B cell (primary cell): ENCODE data around the gene SLC1A1. TPM values are rescaled to one million over a fixed set of nuclear protein-coding genes. Genes with fewer than 3 reads are reported as not detected.

Experiments
- ATAC-seq: fragments of 200-7000 bp; cut with Tn5 transposase; one replicate; pipeline ENCODE4 v1.10.0; 2021; ENCODE audit warnings: low read depth, mild to moderate bottlenecking, moderate number of reproducible peaks, moderate library complexity
- CTCF ChIA-PET: fragments of 350-600 bp; sonication (Branson Sonifier 250); formaldehyde crosslinking; loops from one replicate; lab custom pipeline; 2021; ENCODE audit warnings: antibody characterized with exemption, inconsistent platforms; lab: Charles Lee
- POLR2A ChIA-PET: fragments of 350-600 bp; sonication (Branson Sonifier 250); formaldehyde crosslinking; loops from one replicate; lab custom pipeline; 2021; ENCODE audit warnings: antibody characterized with exemption; lab: Charles Lee
- DNase-seq: peaks from one replicate; pipeline ENCODE4 v3.0.0; 2013
- H2AFZ ChIP-seq: 2 replicates; pipeline ENCODE4 v1.6.1; 2012; ENCODE audit warnings: mild to moderate bottlenecking, low read depth, low read length; ENCODE audit not compliant: insufficient read depth, poor library complexity, severe bottlenecking
- H3K27ac ChIP-seq, 2 donors: 1 replicate in 1 of 2; 2 replicates in 1 of 2; pipeline ENCODE4 v1.5.1; 2012 to 2013; ENCODE audit warnings: low read length in 2 of 2, mild to moderate bottlenecking in 2 of 2, moderate library complexity in 1 of 2
- H3K27me3 ChIP-seq, 4 experiments: fragments of 200-600 bp in 1 of 4; sonication (generic) in 1 of 4; replicated peaks in 1 of 4; 1 replicate in 2 of 4; 2 replicates in 2 of 4; pipeline versions ENCODE4 v1.6.1 to v1.7.0; 2013 to 2016; ENCODE audit warnings: low read length in 3 of 4, mild to moderate bottlenecking in 2 of 4, mixed read lengths in 1 of 4, moderate library complexity in 1 of 4; ENCODE audit not compliant: insufficient read depth in 4 of 4, control insufficient read depth in 3 of 4; ENCODE audit errors: control extremely low read depth in 1 of 4
- H3K36me3 ChIP-seq, 2 experiments: replicated peaks in 1 of 2; 1 replicate in 1 of 2; 2 replicates in 1 of 2; pipeline versions ENCODE4 v1.6.1 to v1.7.1; 2013; ENCODE audit warnings: low read length in 1 of 2; ENCODE audit not compliant: insufficient read depth in 2 of 2, control insufficient read depth in 1 of 2; ENCODE audit errors: control extremely low read depth in 1 of 2, extremely low read depth in 1 of 2
- H3K4me1 ChIP-seq, 2 donors: fragments of 200-600 bp in 1 of 2; sonication (generic) in 1 of 2; 1 replicate in 1 of 2; 2 replicates in 1 of 2; pipeline versions ENCODE4 v1.5.1 to v1.6.1; 2013 to 2017; ENCODE audit warnings: low read length in 2 of 2; ENCODE audit not compliant: control insufficient read depth in 2 of 2, insufficient read depth in 2 of 2
- H3K4me2 ChIP-seq: replicated peaks from 2 replicates; pipeline ENCODE3; 2012; ENCODE audit warnings: mild to moderate bottlenecking, low read depth, low read length; ENCODE audit not compliant: poor library complexity, severe bottlenecking
- H3K4me3 ChIP-seq, 5 experiments: fragments of 200-600 bp in 1 of 5; sonication (generic) in 1 of 5; 1 replicate in 3 of 5; 2 replicates in 2 of 5; pipeline versions ENCODE4 v1.5.1 to v1.7.0; 2011 to 2016; ENCODE audit warnings: low read length in 4 of 5, mild to moderate bottlenecking in 4 of 5, low read depth in 2 of 5, control low read depth in 1 of 5, moderate library complexity in 1 of 5; ENCODE audit not compliant: insufficient read depth in 1 of 5; ENCODE audit errors: control extremely low read depth in 1 of 5, extremely low read depth in 1 of 5
- H3K79me2 ChIP-seq: fragments of 200-600 bp; sonication (generic); one replicate; pipeline ENCODE4 v1.6.0; 2016; ENCODE audit warnings: low read length; ENCODE audit not compliant: control insufficient read depth, insufficient read depth
- H3K9ac ChIP-seq: fragments of 200-600 bp; sonication (generic); 2 replicates; pipeline ENCODE4 v1.6.1; 2017; ENCODE audit warnings: mild to moderate bottlenecking, low read length, moderate library complexity
- H3K9me3 ChIP-seq, 3 donors: one replicate each; pipeline versions ENCODE4 v1.6.1 to v1.7.1; 2013; ENCODE audit warnings: low read length in 2 of 3; ENCODE audit not compliant: control insufficient read depth in 2 of 3, insufficient read depth in 1 of 3; ENCODE audit errors: control extremely low read depth in 1 of 3
- H4K20me1 ChIP-seq: 2 replicates; pipeline ENCODE4 v1.6.0; 2012; ENCODE audit warnings: mild to moderate bottlenecking, low read length; ENCODE audit not compliant: insufficient read depth, control insufficient read depth, poor library complexity, severe bottlenecking
- H3K27ac Mint-ChIP-seq: one replicate; pipeline ENCODE4 v1.8.0; 2021; ENCODE audit warnings: mixed read lengths
- H3K27me3 Mint-ChIP-seq: one replicate; pipeline ENCODE4 v1.8.0; 2021; ENCODE audit warnings: mixed read lengths
- H3K4me1 Mint-ChIP-seq: one replicate; pipeline ENCODE4 v1.8.0; 2021; ENCODE audit warnings: mixed read lengths
- H3K4me3 Mint-ChIP-seq: one replicate; pipeline ENCODE4 v1.8.0; 2021; ENCODE audit warnings: mixed read lengths
- H3K9me3 Mint-ChIP-seq: one replicate; pipeline ENCODE4 v1.8.0; 2022; ENCODE audit warnings: mixed read lengths; ENCODE audit not compliant: insufficient read depth
- CTCF ChIP-seq: fragments of 200-600 bp; IDR thresholded peaks from one replicate; pipeline ENCODE4 v1.8.0; 2022; ENCODE audit warnings: antibody characterized with exemption, mild to moderate bottlenecking
- EZH2 ChIP-seq: IDR thresholded peaks from 2 replicates; pipeline ENCODE4 v1.6.1; 2012; ENCODE audit warnings: borderline replicate concordance, low read depth, mild to moderate bottlenecking, moderate library complexity, low read length; ENCODE audit not compliant: insufficient read depth, poor library complexity, severe bottlenecking
- WGBS: methylation state at CpG from one replicate; pipeline ENCODE4 v1.1.5; 2013; ENCODE audit warnings: missing lambda C conversion rate; ENCODE audit not compliant: insufficient coverage; 5-methylcytosine and 5-hydroxymethylcytosine counted together
- intact Hi-C: fragments of 100-400 bp; cut with micrococcal nuclease; formaldehyde crosslinking; loops from one replicate; pipeline ENCODE4 v1.10.0; 2022
- polyA plus RNA-seq: library from polyadenylated mRNA; depleted of rRNA; stranded (reverse); fragments of >200 nt; gene quantifications from 2 replicates; pipeline ENCODE4 v1.2.3, GENCODE V29; 2012
- total RNA-seq, 2 donors: library from RNA; stranded (reverse); fragments of 120-200 nt in 1 of 2; gene quantifications; 1 replicate in 1 of 2; 2 replicates in 1 of 2; pipeline versions ENCODE4 v1.2.3 to v1.2.4, GENCODE V29; 2013 to 2022

SLC1A1 gene
- total and polyA plus RNA-seq, 2 donors (not counting 1 experiment from before 2014, with no cell fraction given), result 0.10 to 0.54 TPM

DNA sequence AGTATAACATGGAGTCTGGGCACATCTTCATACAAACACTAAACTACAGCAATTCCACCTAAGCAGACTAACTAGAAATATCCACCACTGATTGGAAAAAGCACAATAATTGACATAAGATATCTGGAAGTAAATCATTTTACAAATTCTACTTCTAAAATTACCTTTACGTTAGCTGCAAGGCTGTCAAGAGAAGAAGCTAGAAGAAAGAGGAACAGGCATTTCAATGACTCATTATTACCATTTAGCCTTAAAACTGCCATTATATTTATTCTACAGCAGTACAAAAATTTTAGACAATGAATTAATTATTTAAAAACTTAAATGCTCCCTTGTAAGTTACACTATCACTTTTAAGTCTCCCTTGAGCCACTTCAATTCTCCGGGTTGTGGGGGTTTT, 128.4 kb downstream of the SLC1A1 start:
- no peaks in the 10 kb centered on the region for H3K9me3 Mint-ChIP-seq
- H3K36me3 ChIP-seq, result no peaks in the 10 kb centered on the region
- no peak overlapping the region for H3K27ac ChIP-seq
- no peak overlapping the region for H3K4me2 ChIP-seq
- ATAC-seq (no peak), DNase-seq (no peak)
- CTCF ChIA-PET, result no interaction called here
- POLR2A ChIA-PET, result no interaction called here
- no peaks in the 10 kb centered on the region for H3K4me1 Mint-ChIP-seq
- no peak overlapping the region for H3K4me3 Mint-ChIP-seq
- intact Hi-C loops, result no loop called here
- no peak overlapping the region for H3K27ac Mint-ChIP-seq
- no peak overlapping the region for H3K9ac ChIP-seq
- no peaks in the 10 kb centered on the region for H3K4me1 ChIP-seq
- no CpG with 5 or more reads among the region's 2 CpGs for WGBS
- H3K27me3 ChIP-seq, result no peaks in the 10 kb centered on the region
- no peak for TF ChIP-seq EZH2
- no peak for TF ChIP-seq CTCF
- no peaks in the 10 kb centered on the region for H4K20me1 ChIP-seq
- no peaks in the 10 kb centered on the region for H3K9me3 ChIP-seq
- H2AFZ ChIP-seq, result no peak overlapping the region
- H3K79me2 ChIP-seq, result no peaks in the 10 kb centered on the region
- H3K27me3 Mint-ChIP-seq, result no peaks in the 10 kb centered on the region
- no peak overlapping the region for H3K4me3 ChIP-seq

DNA sequence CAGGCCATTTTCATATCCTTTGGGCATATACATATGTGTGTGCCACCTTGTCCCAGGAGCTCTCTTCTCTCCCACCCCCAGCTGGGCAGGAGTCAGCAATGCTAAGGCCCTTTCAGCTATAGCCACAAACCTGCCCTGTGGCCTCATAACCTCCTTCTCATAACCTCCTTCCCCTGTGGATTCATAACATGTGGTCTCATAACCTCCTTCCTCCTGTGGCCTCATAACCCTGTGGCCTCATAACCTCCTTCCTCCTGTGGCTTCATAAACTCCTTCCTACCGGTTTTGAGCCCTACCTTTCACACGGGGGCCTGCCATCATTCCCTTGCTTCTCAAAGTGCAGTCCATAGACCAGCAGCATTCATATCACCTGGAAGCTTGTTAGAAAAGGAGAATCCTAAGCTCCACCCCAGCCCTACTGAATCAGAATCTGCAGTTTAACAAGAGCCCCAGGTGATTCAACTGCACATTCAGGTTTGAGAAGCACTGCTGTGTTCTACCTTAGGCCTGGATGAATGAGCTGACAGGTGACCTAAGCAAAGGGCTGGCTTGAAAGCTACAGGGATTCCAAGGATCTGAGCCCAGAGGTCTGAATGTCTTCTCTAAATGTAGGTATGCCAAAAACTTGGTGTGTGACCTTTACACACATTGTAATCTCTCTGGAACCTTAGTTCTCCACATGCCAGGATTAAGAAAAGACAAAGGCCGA, 129.9 kb downstream of the SLC1A1 start:
- CTCF ChIA-PET, result no interaction called here
- H2AFZ ChIP-seq, result no peak overlapping the region
- H3K4me3 ChIP-seq, result no peak overlapping the region
- ATAC-seq, result no peak
- WGBS, result 38% methylated on average over 3 of the region's 3 CpGs
- no peak overlapping the region for H3K9ac ChIP-seq
- no peaks in the 10 kb centered on the region for H3K27me3 ChIP-seq
- H3K9me3 Mint-ChIP-seq, result no peaks in the 10 kb centered on the region
- H3K4me2 ChIP-seq, result no peak overlapping the region
- TF ChIP-seq CTCF (no peak), EZH2 (no peak)
- H3K4me1 Mint-ChIP-seq, result no peaks in the 10 kb centered on the region
- no peaks in the 10 kb centered on the region for H3K4me1 ChIP-seq
- no peak overlapping the region for H3K27ac ChIP-seq
- H3K4me3 Mint-ChIP-seq, result no peak overlapping the region
- H3K79me2 ChIP-seq, result no peaks in the 10 kb centered on the region
- H4K20me1 ChIP-seq, result no peaks in the 10 kb centered on the region
- POLR2A ChIA-PET, result no interaction called here
- no peak for DNase-seq
- intact Hi-C loops, result no loop called here
- H3K27ac Mint-ChIP-seq, result no peak overlapping the region
- H3K27me3 Mint-ChIP-seq, result no peaks in the 10 kb centered on the region
- no peaks in the 10 kb centered on the region for H3K9me3 ChIP-seq
- no peaks in the 10 kb centered on the region for H3K36me3 ChIP-seq
